Transverse colon (tissue), 4 donors: Measurements from ENCODE around the gene PTPRQ. TPM values are rescaled to one million over a fixed set of nuclear protein-coding genes. Genes with fewer than 3 reads are reported as not detected.
"Not testable (repeated sequence)": the region's sequence is repeated elsewhere in the genome, so short reads cannot be mapped to it uniquely, and the experiment has no call there.

Experiments
- DNase-seq: peaks from one replicate; pipeline ENCODE4 v3.0.0-alpha.2; 2019
- H3K27ac ChIP-seq, 4 donors: fragments of 200-600 bp; sonication (generic); 2 replicates each; pipeline ENCODE4 v1.5.1; 2016 to 2018; ENCODE audit warnings: inconsistent platforms in 4 of 4
- H3K27me3 ChIP-seq: fragments of 200-600 bp; sonication (generic); 2 replicates; pipeline ENCODE4 v1.5.1; 2017; ENCODE audit warnings: inconsistent platforms
- H3K36me3 ChIP-seq, 4 donors: fragments of 200-600 bp; sonication (generic); 2 replicates each; pipeline ENCODE4 v1.5.1; 2017 to 2019; ENCODE audit warnings: inconsistent platforms in 4 of 4
- H3K4me1 ChIP-seq, 4 donors: fragments of 200-600 bp; sonication (generic); 2 replicates each; pipeline ENCODE4 v1.5.1; 2017 to 2020; ENCODE audit warnings: inconsistent platforms in 4 of 4
- H3K4me3 ChIP-seq, 4 donors: fragments of 200-600 bp; sonication (generic); 1 replicate in 1 of 4; 2 replicates in 3 of 4; pipeline versions ENCODE4 v1.5.1 to v1.6.1; 2017 to 2019; ENCODE audit warnings: inconsistent platforms in 4 of 4
- H3K9me3 ChIP-seq, 2 donors: fragments of 200-600 bp; sonication (generic); 2 replicates each; pipeline ENCODE4 v1.5.1; 2017 to 2019; ENCODE audit warnings: inconsistent platforms in 2 of 2
- EP300 ChIP-seq: sonication (generic); formaldehyde crosslinking; IDR thresholded peaks from one replicate; pipeline ENCODE4 v1.6.1; 2017; ENCODE audit warnings: antibody characterized with exemption, low read depth
- POLR2A ChIP-seq: fragments of 450-650 bp; IDR thresholded peaks from one replicate; pipeline ENCODE4 v1.6.1; 2016; ENCODE audit warnings: antibody characterized with exemption, mild to moderate bottlenecking, moderate library complexity
- POLR2AphosphoS5 ChIP-seq, 3 donors: sonication (generic); formaldehyde crosslinking; IDR thresholded peaks; one replicate each; pipeline ENCODE4 v1.6.1; 2016; ENCODE audit warnings: antibody characterized with exemption in 3 of 3
- WGBS, 2 donors: methylation state at CpG; one replicate each; pipeline ENCODE4 v1.1.5; 2018; ENCODE audit warnings: low coverage in 1 of 2; 5-methylcytosine and 5-hydroxymethylcytosine counted together
- in situ Hi-C, 4 donors: fragments of 200-750 bp; cut with MboI; loops; one replicate each; pipeline versions ENCODE4 v1.15.0 to v1.15.1; 2017; ENCODE audit warnings: low sequenced_read_pairs in 3 of 4, low pct_ligation_motif_present in 1 of 4, low pct_unique_long_range_greater_than_20kb in 1 of 4
- intact Hi-C: fragments of 100-400 bp; cut with DNase I; formaldehyde crosslinking; loops from one replicate; pipeline ENCODE4 v1.15.1; 2023; ENCODE audit warnings: low total_unique reads
- total RNA-seq, 4 donors: library from RNA; depleted of rRNA; stranded (reverse); fragments of >200 nt; gene quantifications; one replicate each; pipeline ENCODE4 v1.1.0, GENCODE V29; 2016
- TF ChIP-seq, protein P1 (sequence below), 5 experiments: fragments of 200-600 bp in 3 of 5; fragments of 450-650 bp in 2 of 5; sonication (generic) in 3 of 5; IDR thresholded peaks; 1 replicate in 2 of 5; 2 replicates in 3 of 5; pipeline ENCODE4 v1.5.1; 2016 to 2017; ENCODE audit warnings: antibody characterized with exemption in 5 of 5, inconsistent platforms in 3 of 5, mild to moderate bottlenecking in 2 of 5, moderate library complexity in 1 of 5

Gene PTPRQ
- total RNA-seq, 4 donors from 2014 or later: under 0.01 to 0.16 TPM; not detected in 2

DNA sequence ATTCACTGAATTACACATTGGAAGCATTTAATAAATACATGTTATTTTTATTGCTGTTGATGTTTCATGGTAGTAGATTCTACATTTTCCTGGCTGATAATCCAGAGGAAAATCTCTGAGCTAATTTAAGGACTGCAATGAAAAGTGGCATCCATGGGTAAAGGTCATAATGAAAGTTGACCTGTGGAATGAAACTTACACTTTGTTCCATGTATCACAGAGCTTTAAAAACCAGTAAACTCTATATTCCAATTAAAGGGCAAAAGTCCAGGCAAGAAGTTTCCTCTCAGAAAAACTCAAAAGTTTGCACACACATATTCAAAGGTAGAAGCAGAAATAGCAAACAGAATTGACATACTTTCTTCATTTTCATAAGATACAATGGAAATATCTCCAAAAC, 218.6 kb downstream of the PTPRQ start:
- Histone ChIP-seq H3K4me1 (no peaks in the 10 kb centered on the region), H3K9me3 (no peaks in the 10 kb centered on the region), H3K27ac (no peak overlapping the region), H3K27me3 (no peaks in the 10 kb centered on the region), H3K36me3 (no peaks in the 10 kb centered on the region), H3K4me3 (no peak overlapping the region)
- no peak for DNase-seq
- in situ Hi-C loops: no loop called here
- intact Hi-C loops: no loop called here
- no peak for TF ChIP-seq EP300
- TF ChIP-seq, protein P1, sequence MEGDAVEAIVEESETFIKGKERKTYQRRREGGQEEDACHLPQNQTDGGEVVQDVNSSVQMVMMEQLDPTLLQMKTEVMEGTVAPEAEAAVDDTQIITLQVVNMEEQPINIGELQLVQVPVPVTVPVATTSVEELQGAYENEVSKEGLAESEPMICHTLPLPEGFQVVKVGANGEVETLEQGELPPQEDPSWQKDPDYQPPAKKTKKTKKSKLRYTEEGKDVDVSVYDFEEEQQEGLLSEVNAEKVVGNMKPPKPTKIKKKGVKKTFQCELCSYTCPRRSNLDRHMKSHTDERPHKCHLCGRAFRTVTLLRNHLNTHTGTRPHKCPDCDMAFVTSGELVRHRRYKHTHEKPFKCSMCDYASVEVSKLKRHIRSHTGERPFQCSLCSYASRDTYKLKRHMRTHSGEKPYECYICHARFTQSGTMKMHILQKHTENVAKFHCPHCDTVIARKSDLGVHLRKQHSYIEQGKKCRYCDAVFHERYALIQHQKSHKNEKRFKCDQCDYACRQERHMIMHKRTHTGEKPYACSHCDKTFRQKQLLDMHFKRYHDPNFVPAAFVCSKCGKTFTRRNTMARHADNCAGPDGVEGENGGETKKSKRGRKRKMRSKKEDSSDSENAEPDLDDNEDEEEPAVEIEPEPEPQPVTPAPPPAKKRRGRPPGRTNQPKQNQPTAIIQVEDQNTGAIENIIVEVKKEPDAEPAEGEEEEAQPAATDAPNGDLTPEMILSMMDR (IDR thresholded peaks at IDR 0.05): no peak
- TF ChIP-seq POLR2A: no peak
- no peak for TF ChIP-seq POLR2AphosphoS5 (IDR thresholded peaks at IDR 0.05)

DNA sequence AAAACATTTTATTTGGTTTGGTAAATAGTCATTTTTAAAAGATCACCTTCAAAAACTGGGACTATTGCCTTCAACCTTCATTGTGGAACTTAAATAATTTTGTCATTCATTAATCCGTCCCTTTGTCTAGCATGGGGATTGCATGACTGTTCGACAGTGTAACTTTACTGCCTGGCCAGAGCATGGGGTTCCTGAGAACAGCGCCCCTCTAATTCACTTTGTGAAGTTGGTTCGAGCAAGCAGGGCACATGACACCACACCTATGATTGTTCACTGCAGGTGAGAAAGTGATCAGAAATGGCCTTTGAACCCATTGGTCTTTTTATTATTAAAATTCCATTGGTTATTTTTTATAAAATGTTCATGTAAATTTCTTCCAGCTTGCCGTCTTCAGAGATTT, 226.2 kb downstream of the PTPRQ start:
- no peaks in the 10 kb centered on the region for H3K27me3 ChIP-seq
- intact Hi-C loops: no loop called here
- TF ChIP-seq POLR2AphosphoS5 (IDR thresholded peaks at IDR 0.05) (no peak), POLR2A (no peak), EP300 (no peak)
- TF ChIP-seq, protein P1 (IDR thresholded peaks at IDR 0.05): no peak
- no peak overlapping the region for H3K27ac ChIP-seq
- 72% methylated on average over 5 of the region's 5 CpGs for WGBS, 2 donors
- H3K36me3 ChIP-seq: no peaks in the 10 kb centered on the region
- H3K9me3 ChIP-seq: no peaks in the 10 kb centered on the region
- no peaks in the 10 kb centered on the region for H3K4me1 ChIP-seq
- no peak overlapping the region for H3K4me3 ChIP-seq
- DNase-seq: no peak
- in situ Hi-C loops: no loop called here

GRCh38 chr12:80676042-80676636, 232.1 kb downstream of the PTPRQ start:
- intact Hi-C loops: not testable (repeated sequence)
- WGBS, 2 donors: 82 to 91% methylated on average over 13 of the region's 13 CpGs

GRCh38 chr12:80676856-80677255, 232.8 kb downstream of the PTPRQ start:
- Histone ChIP-seq H3K27ac (no peak overlapping the region), H3K27me3 (no peaks in the 10 kb centered on the region), H3K9me3 (no peaks in the 10 kb centered on the region), H3K36me3 (no peaks in the 10 kb centered on the region), H3K4me3 (no peak overlapping the region), H3K4me1 (no peaks in the 10 kb centered on the region)
- no peak for DNase-seq
- WGBS, 2 donors: 36 to 43% methylated on average over 1 of the region's 1 CpG
- in situ Hi-C loops: no loop called here
- no peak for TF ChIP-seq POLR2A
- no peak for TF ChIP-seq POLR2AphosphoS5 (IDR thresholded peaks at IDR 0.05)
- no peak for TF ChIP-seq EP300
- TF ChIP-seq, protein P1 (IDR thresholded peaks at IDR 0.05): no peak
- intact Hi-C loops: no loop called here

More at GRCh38 chr12:80676042-80676636, 232.1 kb downstream of the PTPRQ start:
- H3K9me3 ChIP-seq, H3K36me3 ChIP-seq, in situ Hi-C loops, H3K27ac ChIP-seq, H3K27me3 ChIP-seq, H3K4me3 ChIP-seq, H3K4me1 ChIP-seq, DNase-seq: not testable (repeated sequence)

DNA sequence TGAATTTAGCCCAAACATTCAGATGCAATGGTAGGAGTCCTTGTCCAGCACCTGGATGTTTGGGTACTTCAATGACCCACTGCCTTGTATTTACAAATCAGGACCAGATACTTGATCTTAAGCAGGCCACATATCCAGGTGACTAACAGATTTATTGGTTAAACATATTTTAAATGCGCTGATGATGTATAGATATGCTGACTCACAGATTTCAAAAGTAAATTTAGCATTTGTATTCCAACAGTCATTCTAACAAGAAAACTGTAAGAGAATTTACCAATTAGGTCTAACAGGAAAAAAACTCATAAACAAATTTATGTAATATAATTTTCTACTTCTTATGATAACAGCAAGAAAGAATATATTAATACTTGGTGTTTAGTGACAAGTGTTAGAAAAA, 234.0 kb downstream of the PTPRQ start:
- Histone ChIP-seq H3K4me3 (no peak overlapping the region), H3K4me1 (no peaks in the 10 kb centered on the region), H3K27ac (no peak overlapping the region), H3K36me3 (no peaks in the 10 kb centered on the region), H3K27me3 (no peaks in the 10 kb centered on the region), H3K9me3 (no peaks in the 10 kb centered on the region)
- TF ChIP-seq EP300 (no peak), POLR2AphosphoS5 (IDR thresholded peaks at IDR 0.05) (no peak), POLR2A (no peak)
- TF ChIP-seq, protein P1 (IDR thresholded peaks at IDR 0.05): no peak
- intact Hi-C loops (no loop called here), in situ Hi-C loops (no loop called here)
- WGBS, 2 donors: 87 to 91% methylated on average over 1 of the region's 1 CpG
- no peak for DNase-seq
